GM10248 (cell line): ENCODE data around the gene STXBP6.

Experiments used
- CTCF ChIA-PET: fragments of 300-600 bp; sonication (Branson Sonifier 250); formaldehyde crosslinking; extraction: SDS; loops from one replicate; lab custom pipeline; 2021; ENCODE audit warnings: antibody characterized with exemption; lab: Yijun Ruan, JAX
- POLR2A ChIA-PET: fragments of 350-650 bp; sonication (Branson Sonifier 250); formaldehyde crosslinking; extraction: SDS; loops from one replicate; lab custom pipeline; 2020; ENCODE audit warnings: antibody characterized with exemption; lab: Yijun Ruan, JAX
- DNase-seq: peaks from one replicate; pipeline ENCODE4 v3.0.0; 2012; ENCODE audit errors: extremely low spot score
- CTCF ChIP-seq: IDR thresholded peaks from 2 replicates; pipeline ENCODE4 v1.5.1; 2012; ENCODE audit warnings: mild to moderate bottlenecking, low read depth; ENCODE audit errors: extremely low read depth, missing control alignments, control extremely low read depth

STXBP6 gene

GRCh38 chr14:24895622-24896021, 154.3 kb downstream of the STXBP6 start:
- ChIA-PET CTCF (interaction anchor here (1.1 to 1.6 kb wide), 2 partner anchors 15 to 89 kb away, joined by 3 to 4 read pairs; no protein-coding TSS in a partner anchor), POLR2A (no interaction called here)
- no peak for TF ChIP-seq CTCF
- DNase-seq, result no peak

- DNase-seq, result no peak
- ChIA-PET POLR2A (no interaction called here), CTCF (interaction anchor here (0.8 to 1.6 kb wide), 3 partner anchors 9 to 89 kb away, joined by 3 to 4 read pairs (median 3); no protein-coding TSS in a partner anchor)
- TF ChIP-seq CTCF, result no peak
These were observed 154.7 kb downstream of the STXBP6 start for GRCh38 chr14:24895243-24895583.

GRCh38 chr14:24894583-24895242, 155.2 kb downstream of the STXBP6 start:
- ChIA-PET POLR2A (no interaction called here), CTCF (interaction anchor here (0.8 to 1.6 kb wide), 2 partner anchors 8 to 88 kb away, joined by 3 to 4 read pairs; no protein-coding TSS in a partner anchor)
- no peak for TF ChIP-seq CTCF
- DNase-seq, result no peak

GRCh38 chr14:24892497-24893051, 157.4 kb downstream of the STXBP6 start:
- no peak for TF ChIP-seq CTCF
- ChIA-PET POLR2A (no interaction called here), CTCF (no interaction called here)
- DNase-seq, result no peak

- DNase-seq, result no peak
- ChIA-PET CTCF (no interaction called here), POLR2A (no interaction called here)
- TF ChIP-seq CTCF, result no peak
These were observed 157.9 kb downstream of the STXBP6 start for GRCh38 chr14:24891987-24892496.

GRCh38 chr14:24890716-24891115, 159.2 kb downstream of the STXBP6 start:
- CTCF ChIA-PET, result interaction anchor here (1.1 kb wide), 1 partner anchor 85 kb away, joined by 3 read pairs; no protein-coding TSS in a partner anchor

More at GRCh38 chr14:24890716-24891115, 159.2 kb downstream of the STXBP6 start:
- no peak for TF ChIP-seq CTCF
- POLR2A ChIA-PET, result no interaction called here
- DNase-seq, result no peak
